ENCODE data around the gene CDK5RAP2. TPM values are rescaled to one million over a fixed set of nuclear protein-coding genes. Genes with fewer than 3 reads are reported as not detected.

The CDK5RAP2 gene
- total and polyA plus RNA-seq, 9 of the 15 experiments (the other 6 are each of a cell fraction or from before 2014, with no cell fraction given) = 19.9 to 68.8 (median 42.2) TPM

DNA sequence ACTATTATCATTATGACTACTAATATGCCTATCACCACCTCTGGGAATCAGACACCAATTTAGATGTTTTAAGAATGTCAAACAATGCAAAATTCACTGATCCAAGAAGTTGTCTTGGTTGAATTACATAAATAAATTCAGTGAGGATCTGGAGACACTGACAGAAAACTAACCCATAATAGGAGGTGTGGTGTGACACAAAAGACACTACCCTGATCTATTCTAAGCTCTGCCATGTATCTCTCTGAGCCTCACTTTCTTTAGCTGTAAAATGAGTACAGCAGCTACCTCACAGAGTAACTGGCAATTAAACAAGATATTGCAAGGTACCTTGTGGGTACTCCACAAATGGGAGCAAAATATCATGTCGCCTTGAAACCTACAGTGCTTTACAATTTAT is 7.5 kb downstream of the CDK5RAP2 start:
- WGBS (ENCODE audit: insufficient coverage, low coverage, missing lambda C conversion rate) = 91% methylated on average over 1 of the region's 1 CpG
- CTCF ChIA-PET (ENCODE audit: low intra/inter-chr PET ratio) = no interaction called here

More for the DNA sequence above, 7.5 kb downstream of the CDK5RAP2 start:
- FAIRE-seq (no peak), ATAC-seq (no peak), DNase-seq (ENCODE audit: extremely low read depth in 1 of 4, low spot score in 3 of 4) (no peak)
- H3K27ac ChIP-seq (ENCODE audit: extremely low read depth, low read depth, low read length) = no peak overlapping the region
- peaks cover 44% of the 10 kb centered on the region for H3K79me2 ChIP-seq (ENCODE audit: control insufficient read depth, insufficient read depth, low read length)
- no TSS peak for BruUV-seq (replicated peaks)
- no peaks in the 10 kb centered on the region for H3K9me1 ChIP-seq (ENCODE audit: control insufficient read depth, insufficient read depth, low read length)
- no peak overlapping the region for H2AFZ ChIP-seq (ENCODE audit: low read depth, low read length)
- peaks cover 62% of the 10 kb centered on the region for H3K36me3 ChIP-seq (ENCODE audit: control insufficient read depth, insufficient read depth, low read length)
- no peaks in the 10 kb centered on the region for H4K20me1 ChIP-seq (replicated peaks; ENCODE audit: control insufficient read depth, insufficient read depth, low read length)
- no peak overlapping the region for H3K9ac ChIP-seq (ENCODE audit: insufficient read depth in 1 of 2, low read depth in 2 of 2, low read length in 2 of 2)
- no peaks in the 10 kb centered on the region for H3K27me3 ChIP-seq (ENCODE audit: control insufficient read depth in 2 of 2, insufficient read depth in 2 of 2, low read length in 2 of 2)
- in situ Hi-C loops (cut with MboI) (no loop called here), intact Hi-C loops (cut with micrococcal nuclease) (no loop called here)
- TF ChIP-seq FUS (optimal IDR thresholded peaks at IDR 0.05; ENCODE audit: low read depth, low read length) (no peak), HDAC6 (IDR thresholded peaks at IDR 0.05; ENCODE audit: low read depth, low read length) (no peak), ZNF592 (IDR thresholded peaks at IDR 0.05) (no peak), CUX1 (CRISPR knock-in tag; IDR thresholded peaks at IDR 0.05) (no peak)
- no peaks in the 10 kb centered on the region for H3K9me3 ChIP-seq (replicated peaks; ENCODE audit: control insufficient read depth, insufficient read depth, low read depth, low read length)
- no peak overlapping the region for H3K4me3 ChIP-seq
- no peak overlapping the region for H3K4me2 ChIP-seq (ENCODE audit: insufficient read depth, low read length)
- H3K4me1 ChIP-seq (replicated peaks in 1 of 2; ENCODE audit: control insufficient read depth in 2 of 2, insufficient read depth in 2 of 2, low read length in 2 of 2) = no peaks in the 10 kb centered on the region; a peak in 1 of 5 replicates
- POLR2A ChIA-PET = interaction anchor here (0.5 kb wide), 1 partner anchor 113 kb away, joined by 3 read pairs; no protein-coding TSS in a partner anchor

Data from K562 (cell line).